Peyer's patch (tissue), 4 donors: ENCODE results near the gene ZSCAN10.

Source experiments
- CTCF ChIP-seq, 6 experiments: fragments of 450-650 bp in 4 of 6; fragments of 200-600 bp in 2 of 6; sonication (generic) in 1 of 6; IDR thresholded peaks; one replicate each; pipeline ENCODE4 v1.5.1; 2017 to 2019; ENCODE audit warnings: antibody characterized with exemption in 6 of 6, mild to moderate bottlenecking in 3 of 6, moderate library complexity in 1 of 6
- POLR2A ChIP-seq, 2 donors: fragments of 450-650 bp; IDR thresholded peaks; one replicate each; pipeline ENCODE4 v1.5.1; 2017; ENCODE audit warnings: antibody characterized with exemption in 2 of 2, mild to moderate bottlenecking in 2 of 2, moderate library complexity in 2 of 2

DNA sequence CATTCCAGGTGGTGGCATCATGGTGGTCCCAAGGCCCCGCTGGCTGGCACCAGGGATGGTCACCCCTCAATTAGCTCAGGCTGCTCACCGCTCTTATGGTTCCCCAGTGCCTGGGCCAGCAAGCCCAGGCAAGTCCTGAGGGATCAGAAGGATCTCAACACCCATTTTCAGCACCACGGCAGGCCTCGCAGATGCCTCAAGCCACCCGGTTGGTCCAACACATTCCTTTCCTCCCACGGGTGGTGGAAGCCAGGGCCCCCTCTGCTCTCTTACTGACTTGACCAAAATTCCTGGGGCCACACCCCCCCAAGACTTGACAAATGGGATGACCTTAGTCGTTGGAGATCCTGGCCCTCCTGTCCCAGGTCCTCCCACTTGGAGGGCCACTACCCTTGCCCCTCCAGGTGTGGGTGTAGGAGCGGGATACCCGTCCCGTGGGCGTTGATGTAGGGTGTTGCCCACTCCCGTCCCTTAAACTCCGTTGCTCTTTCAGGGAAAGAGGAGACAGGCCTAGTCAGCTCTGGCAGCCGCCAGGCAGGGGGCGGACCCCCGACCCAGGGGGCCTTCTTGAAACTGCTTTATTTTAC, 19.2 kb upstream of the ZSCAN10 start:
- TF ChIP-seq CTCF (IDR thresholded peaks at IDR 0.05) = no peak
- TF ChIP-seq POLR2A (IDR thresholded peaks at IDR 0.05) = no peak
